ENCODE data around the gene TBL1XR1.
"Not testable (repeated sequence)": the region's sequence is repeated elsewhere in the genome, so short reads cannot be mapped to it uniquely, and the experiment has no call there.

TBL1XR1 gene

GRCh38 chr3:177005718-177006405, 191.4 kb downstream of the TBL1XR1 start:
- Histone ChIP-seq H3K27me3 (replicated peaks) (no peaks in the 10 kb centered on the region), H3K36me3 (replicated peaks) (no peaks in the 10 kb centered on the region), H3K27ac (no peak overlapping the region), H3K4me3 (ENCODE audit: low read depth, low read length) (no peak overlapping the region)
- no peak for TF ChIP-seq CTCF (IDR thresholded peaks at IDR 0.05; ENCODE audit: low read depth, low read length, missing control alignments)
- in situ Hi-C loops (cut with HindIII; ENCODE audit: low pct_ligation_motif_present, low sequenced_read_pairs): no loop called here
- DNase-seq: no peak

- H3K4me3 ChIP-seq (ENCODE audit: low read depth, low read length); H3K27me3 ChIP-seq (replicated peaks); H3K36me3 ChIP-seq (replicated peaks); DNase-seq; in situ Hi-C loops (cut with HindIII; ENCODE audit: low pct_ligation_motif_present, low sequenced_read_pairs); H3K27ac ChIP-seq: not testable (repeated sequence)
These were observed 197.1 kb downstream of the TBL1XR1 start for GRCh38 chr3:177000159-177000558.

- in situ Hi-C loops (cut with HindIII; ENCODE audit: low pct_ligation_motif_present, low sequenced_read_pairs): no loop called here
- no peaks in the 10 kb centered on the region for H3K36me3 ChIP-seq (replicated peaks)
- H3K27ac ChIP-seq: no peak overlapping the region
- no peak for DNase-seq
- H3K4me3 ChIP-seq (ENCODE audit: low read depth, low read length): no peak overlapping the region
- TF ChIP-seq CTCF (IDR thresholded peaks at IDR 0.05; ENCODE audit: low read depth, low read length, missing control alignments): no peak
- no peaks in the 10 kb centered on the region for H3K27me3 ChIP-seq (replicated peaks)
These were observed 201.3 kb downstream of the TBL1XR1 start for GRCh38 chr3:176995946-176996345.

- no peak for DNase-seq
- Histone ChIP-seq H3K4me3 (ENCODE audit: low read depth, low read length) (no peak overlapping the region), H3K36me3 (replicated peaks) (no peaks in the 10 kb centered on the region), H3K27me3 (replicated peaks) (no peaks in the 10 kb centered on the region), H3K27ac (no peak overlapping the region)
- in situ Hi-C loops (cut with HindIII; ENCODE audit: low pct_ligation_motif_present, low sequenced_read_pairs): no loop called here
- TF ChIP-seq CTCF (IDR thresholded peaks at IDR 0.05; ENCODE audit: low read depth, low read length, missing control alignments): no peak
These were observed 202.1 kb downstream of the TBL1XR1 start for GRCh38 chr3:176994891-176995781.

GRCh38 chr3:176994393-176994792, 202.9 kb downstream of the TBL1XR1 start:
- in situ Hi-C loops (cut with HindIII; ENCODE audit: low pct_ligation_motif_present, low sequenced_read_pairs): no loop called here
- DNase-seq: no peak

More at GRCh38 chr3:176994393-176994792, 202.9 kb downstream of the TBL1XR1 start:
- no peaks in the 10 kb centered on the region for H3K27me3 ChIP-seq (replicated peaks)
- no peaks in the 10 kb centered on the region for H3K36me3 ChIP-seq (replicated peaks)
- H3K4me3 ChIP-seq (ENCODE audit: low read depth, low read length): no peak overlapping the region
- no peak for TF ChIP-seq CTCF (IDR thresholded peaks at IDR 0.05; ENCODE audit: low read depth, low read length, missing control alignments)
- no peak overlapping the region for H3K27ac ChIP-seq

All from brain microvascular endothelial cell (primary cell).